GM18511 (cell line): ENCODE data around the gene CBX7.

Experiments used
- ATAC-seq: cut with Tn5 transposase; IDR thresholded peaks from one replicate; pipeline ENCODE4 v1.9.1; 2021; ENCODE audit warnings: mild to moderate bottlenecking, moderate library complexity; ENCODE audit not compliant: unreplicated experiment

Gene CBX7

DNA sequence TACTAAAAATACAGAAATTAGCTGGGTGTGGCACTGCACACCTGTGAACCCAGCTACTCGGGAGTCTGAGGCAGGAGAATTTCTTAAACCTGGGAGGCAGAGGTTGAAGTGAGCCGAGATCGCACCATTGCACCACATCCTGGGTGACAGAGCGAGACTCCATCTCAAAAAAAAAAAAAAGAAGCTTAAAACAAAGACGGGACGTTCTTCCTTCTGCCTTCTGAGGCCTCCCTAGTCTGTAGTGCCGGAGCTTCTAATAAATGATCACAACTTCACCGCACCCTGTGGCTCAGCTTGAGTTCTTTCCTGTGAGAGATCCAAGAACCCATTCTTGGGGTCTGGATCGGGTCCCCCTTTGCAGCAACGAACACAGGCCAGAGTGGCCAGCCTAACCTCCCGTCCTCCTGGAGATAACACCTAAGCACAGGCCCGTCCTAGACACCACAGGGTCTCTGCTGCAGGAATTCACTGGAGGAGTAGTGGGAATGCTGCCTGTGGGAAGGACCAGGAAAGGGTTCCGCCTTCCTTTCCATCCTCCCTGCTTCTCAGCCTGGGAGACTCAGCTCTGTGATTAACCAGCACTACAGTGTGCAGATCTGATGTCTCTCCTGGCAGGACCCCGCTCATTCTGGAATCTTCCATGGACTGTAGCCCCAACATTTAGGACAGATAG, 57.6 kb downstream of the CBX7 start:
- ATAC-seq = no peak

DNA sequence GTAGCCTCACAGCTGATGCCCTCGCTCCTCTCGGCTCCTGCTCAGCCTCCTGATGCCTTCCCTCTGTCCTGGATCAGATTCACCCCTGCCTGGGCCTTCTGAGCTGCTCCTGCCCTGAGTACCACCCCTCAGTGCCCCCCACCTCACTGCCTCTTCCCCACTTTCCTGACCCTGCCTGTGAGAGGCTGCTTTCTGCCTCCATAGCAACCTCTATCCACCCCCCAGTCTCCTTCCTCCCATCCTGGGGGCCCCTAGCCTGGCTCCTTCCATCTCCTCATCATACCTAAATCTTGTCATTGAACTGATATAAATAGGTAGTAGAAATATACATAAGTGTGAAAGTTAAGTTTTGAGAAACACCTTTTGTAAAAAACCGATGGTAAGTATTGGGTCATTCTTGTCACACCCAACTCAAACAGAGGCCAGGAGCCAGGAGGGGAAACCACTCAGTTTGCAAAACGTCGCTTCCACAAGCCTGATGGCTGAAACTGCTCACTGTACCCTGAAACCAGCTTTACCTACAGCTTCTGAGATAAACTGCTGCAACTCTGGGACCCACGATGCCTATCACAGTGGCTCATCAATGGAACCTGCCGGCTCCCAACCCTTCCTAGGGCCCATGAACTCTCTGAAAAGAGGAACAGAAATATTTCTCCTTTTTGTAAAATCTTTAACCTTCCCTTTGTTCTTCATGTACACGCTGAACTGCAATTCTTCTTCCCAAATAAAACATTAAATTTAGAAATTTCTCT, 60.2 kb downstream of the CBX7 start:
- ATAC-seq = no peak

DNA sequence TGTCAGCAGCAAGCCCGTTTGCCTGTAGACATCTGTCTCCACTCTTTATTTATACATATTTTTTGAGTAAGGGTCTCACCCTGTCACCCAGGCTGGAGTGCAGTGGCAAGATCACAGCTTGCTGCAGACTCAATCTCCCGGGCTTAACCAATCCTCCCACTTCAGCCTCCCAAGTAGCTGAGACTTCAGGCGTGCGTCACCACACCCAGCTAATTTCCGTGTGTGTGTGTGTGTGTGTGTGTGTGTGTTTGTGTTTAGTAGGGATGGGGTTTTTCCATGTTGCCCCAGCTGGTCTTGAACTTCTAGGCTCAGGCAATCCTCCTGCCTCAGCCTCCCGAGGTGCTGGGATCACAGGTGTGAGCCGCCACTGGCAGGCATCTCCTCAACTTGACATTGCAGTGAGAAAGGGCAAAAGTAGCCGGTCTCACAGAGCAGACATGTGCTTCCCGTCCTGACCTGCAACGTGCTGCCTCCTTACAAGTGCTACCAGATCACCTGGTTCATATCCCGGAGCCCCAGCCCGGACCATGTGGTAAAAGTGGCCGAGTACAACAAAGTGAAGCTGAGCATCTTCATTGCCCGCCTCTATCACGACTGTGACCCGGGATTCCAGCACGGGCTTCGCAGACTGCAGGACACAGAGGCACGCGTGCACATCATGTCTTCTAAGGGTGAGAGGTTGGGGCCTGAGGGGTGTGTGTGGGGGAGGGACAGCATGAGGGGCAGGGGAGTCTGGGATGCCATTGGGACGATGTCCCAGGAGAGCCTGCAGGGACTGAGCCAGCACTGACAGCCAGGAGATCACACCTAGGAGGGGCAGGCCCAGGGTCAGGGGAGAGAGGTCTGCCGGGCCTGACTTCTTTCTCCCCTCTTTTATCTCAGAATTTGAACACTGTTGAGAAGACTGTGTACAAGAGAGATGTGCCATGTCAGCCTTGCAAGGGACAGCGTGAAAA, 61.1 kb downstream of the CBX7 start:
- ATAC-seq = no peak

DNA sequence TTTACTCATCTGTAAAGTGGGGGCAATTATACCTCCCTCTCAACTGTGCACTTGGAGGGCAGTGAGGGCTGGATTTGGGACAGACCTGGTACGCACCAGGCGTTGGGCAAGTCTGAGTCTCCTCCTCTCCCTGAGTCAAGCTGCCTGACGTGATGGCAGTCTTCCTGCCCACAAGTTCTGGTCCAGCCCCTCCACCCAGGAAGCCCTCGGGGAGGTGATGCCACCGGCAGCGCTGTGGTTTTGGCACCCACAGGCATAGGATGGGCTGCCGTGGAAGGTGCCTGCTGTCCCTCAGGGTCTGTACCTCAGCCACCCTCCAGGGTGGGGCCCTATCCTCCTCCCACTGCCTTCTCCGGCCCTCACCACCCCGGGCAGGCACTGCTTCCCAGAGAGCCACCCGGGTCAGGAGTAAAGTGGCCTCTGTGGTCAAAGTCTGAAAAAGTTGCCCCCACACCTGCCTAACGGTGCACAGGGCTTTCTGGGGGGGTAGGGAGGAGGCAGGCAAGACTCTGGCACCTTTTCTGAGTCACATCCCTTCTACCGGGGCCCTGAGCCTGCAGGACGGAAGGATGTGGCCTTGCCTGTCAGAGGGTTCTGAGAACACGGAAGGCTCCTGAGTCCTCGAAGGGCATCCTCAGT, 61.9 kb downstream of the CBX7 start:
- ATAC-seq = no peak

DNA sequence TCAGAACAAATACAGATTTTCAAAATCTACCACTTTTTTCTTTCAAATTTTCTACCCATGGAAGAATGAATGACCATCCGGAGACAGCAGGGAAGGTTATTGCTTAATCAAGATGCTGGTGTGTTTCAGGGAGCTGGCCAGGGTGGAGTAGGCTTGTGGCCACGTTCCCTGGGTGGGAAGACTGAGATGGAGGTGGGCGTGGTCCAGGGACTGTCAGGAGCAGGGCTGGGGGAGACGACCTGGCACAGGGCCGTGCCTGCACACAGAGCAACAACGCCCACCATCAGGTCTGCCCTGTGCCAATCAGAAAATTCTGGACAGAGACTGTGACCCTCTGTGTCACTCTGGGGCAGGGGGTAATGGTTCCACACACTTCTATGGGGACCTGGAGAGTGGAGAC, 62.6 kb downstream of the CBX7 start:
- no peak for ATAC-seq

DNA sequence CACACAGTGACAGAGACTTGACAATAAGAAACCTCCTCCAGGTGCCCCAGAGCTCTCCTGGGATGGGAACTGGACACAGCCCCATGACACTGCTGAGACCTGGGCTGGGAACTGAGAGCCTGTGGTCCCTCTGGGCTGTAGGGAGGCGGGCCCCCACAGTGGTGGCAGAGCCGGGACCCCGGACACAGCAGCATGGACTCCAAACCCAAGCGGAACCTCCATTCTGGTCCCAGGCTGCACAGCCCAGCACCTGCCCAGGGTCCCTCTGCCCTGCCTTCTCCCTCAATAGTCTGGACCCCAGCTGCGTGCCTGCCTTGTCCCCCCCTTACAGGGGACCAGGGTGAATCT, 63.8 kb downstream of the CBX7 start:
- ATAC-seq = no peak

DNA sequence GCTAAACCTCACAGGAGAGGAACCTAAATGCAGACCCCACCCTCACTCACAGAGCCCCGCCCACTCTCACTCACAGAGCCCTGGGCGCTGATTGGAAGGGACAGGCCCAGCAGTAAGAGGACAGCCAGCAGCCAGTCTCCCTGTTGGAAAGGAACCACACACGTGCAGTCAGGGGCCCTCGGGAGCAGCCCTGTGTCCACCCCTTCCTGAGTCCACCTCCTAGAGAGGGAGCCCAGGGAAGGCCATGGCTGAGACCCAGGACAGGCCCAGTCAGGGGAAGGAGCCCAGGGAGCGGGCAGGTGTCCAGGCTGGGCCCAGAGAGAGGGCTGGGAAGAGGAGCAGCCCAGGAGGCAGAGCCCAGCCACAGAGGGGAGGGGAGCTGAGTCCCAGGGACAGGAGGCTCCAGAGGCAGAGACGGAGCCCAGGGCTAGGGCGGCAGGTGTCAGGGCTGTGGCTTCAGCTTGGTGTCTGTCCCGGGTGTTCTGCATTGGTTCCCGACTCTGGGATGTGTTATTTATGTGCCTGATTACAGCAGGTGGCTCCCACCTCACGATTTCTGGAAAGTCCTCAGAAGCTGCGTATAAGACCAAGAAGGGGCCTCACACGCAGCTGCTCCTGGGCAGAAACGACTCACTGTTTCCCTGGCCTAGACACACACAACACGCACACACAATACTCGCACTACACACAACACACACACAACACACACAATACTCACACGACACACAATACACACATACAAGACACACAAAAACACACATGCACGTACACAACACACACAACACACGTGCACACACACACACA, 64.4 kb downstream of the CBX7 start:
- ATAC-seq = no peak

DNA sequence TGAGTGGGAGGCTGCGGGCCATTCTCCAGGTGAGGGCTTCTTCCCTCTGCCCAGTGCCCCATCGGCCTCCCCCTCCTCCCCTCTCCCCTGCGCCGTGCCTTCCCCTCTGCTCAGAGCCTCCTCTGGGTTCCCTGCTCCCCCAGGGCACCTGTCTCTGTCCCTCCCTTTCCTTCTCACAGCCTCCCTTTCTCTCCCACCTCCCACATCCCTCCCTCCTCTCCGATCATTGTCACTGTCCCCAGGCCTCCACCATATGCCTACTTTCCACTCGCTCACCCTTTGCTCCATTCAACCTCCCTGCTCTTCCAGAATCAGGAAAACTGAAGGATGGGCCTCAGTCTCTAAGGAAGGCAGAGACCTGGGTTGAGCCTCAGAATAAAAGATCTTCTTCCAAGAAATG, 65.4 kb downstream of the CBX7 start:
- ATAC-seq = no peak

DNA sequence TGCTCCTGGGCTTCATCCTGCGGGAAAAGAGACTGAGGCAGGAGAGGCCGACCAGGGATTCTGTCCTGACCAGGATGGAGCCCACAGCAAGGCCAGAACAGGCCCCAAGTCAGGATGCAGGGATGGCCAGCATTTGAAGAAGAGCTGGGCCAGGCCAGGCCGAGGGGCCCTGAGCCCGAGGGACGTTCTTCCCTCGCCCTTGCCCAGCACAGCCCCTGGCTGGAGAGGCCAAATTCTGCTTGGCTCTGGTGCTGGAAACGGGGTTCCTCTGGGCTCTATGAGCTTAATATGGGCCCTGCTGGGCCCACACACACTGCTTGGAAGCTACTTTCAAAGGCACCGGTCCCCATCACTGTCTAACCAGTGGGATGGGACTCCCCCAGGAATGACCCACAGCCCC, 67.8 kb downstream of the CBX7 start:
- no peak for ATAC-seq

DNA sequence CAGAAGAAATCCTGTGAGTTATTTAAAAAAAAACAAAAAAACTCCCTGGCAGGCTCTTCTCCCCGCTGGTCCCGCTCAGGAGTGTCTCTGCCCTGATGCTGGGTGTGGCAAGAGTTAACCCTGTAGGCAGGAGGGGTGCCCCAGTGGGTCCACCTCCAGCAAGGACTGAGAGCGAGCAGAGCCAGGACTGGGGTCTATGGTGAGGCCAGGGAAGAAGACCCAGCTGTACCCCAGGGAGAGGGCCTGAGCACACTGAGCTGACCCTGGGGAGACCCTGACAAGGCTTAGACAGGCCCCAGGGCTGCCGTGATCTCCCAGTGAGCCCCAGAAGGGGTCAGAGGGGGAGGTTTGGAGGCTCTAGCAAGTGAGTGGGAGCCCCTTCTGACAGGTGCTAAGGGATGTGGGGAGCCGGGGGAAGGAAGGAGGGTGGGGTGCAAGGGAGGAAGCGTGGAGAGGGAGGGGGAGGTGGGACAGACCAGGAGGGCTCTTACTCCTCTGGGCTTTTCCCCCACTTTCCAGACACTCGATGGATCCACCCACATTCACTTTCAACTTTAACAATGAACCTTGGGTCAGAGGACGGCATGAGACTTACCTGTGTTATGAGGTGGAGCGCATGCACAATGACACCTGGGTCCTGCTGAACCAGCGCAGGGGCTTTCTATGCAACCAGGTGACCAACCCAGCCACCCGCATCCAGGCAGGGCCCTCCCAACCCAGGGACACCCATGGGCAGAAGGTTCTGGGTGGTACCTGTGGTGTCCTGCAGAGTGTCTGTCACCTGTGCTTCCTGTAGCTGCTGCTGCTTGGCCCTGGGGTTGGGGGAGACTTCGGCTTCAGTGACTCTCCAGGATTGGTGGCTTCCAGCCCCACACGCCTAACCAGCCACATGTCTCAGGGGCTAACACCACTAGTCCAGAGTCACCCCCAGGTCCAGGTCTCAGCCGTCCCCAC, 69.0 kb downstream of the CBX7 start:
- no peak for ATAC-seq

DNA sequence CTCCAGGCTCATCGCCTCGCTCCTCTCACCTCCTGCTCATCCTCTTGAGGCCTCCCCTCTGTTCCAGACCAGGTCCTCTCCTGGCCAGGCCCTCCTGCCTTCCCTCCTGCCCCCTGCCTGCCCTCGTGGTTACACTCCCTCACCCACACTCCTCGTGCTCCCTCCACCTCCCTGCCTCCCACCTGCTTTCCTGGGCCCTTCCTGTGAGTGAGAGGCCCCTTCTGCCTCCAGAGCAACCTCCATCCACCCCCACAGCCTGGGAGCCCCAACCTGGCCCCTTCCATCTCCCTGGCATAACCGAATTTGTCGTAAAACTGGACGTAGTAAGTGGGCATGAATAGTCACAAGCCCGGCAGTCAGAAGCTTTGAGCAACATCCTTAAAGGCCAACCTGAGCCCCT, 70.9 kb downstream of the CBX7 start:
- ATAC-seq = no peak

DNA sequence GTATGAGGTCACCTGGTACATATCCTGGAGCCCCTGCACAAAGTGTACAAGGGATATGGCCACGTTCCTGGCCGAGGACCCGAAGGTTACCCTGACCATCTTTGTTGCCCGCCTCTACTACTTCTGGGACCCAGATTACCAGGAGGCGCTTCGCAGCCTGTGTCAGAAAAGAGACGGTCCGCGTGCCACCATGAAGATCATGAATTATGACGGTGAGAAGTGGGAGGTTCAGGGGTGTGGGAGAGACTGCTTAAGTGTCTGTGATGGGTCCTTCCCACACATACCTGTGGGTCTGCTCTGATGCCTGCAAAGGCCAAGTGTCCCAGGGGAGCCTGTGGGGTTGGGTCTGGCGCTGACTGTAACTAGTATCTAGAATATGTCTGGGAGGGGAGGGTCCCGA, 71.5 kb downstream of the CBX7 start:
- no peak for ATAC-seq
